Gastrocnemius medialis (tissue), 4 donors: ENCODE measurements around the gene FAM83D.

ENCODE experiments used
- CTCF ChIP-seq, 5 experiments: fragments of 450-650 bp in 3 of 5; fragments of 200-600 bp in 2 of 5; sonication (generic) in 2 of 5; IDR thresholded peaks in 4 of 5; conservative IDR thresholded peaks in 1 of 5; 1 replicate in 4 of 5; 2 replicates in 1 of 5; pipeline ENCODE4 v1.5.1; 2016 to 2019; ENCODE audit warnings: antibody characterized with exemption in 5 of 5, mild to moderate bottlenecking in 3 of 5, moderate library complexity in 3 of 5
- POLR2A ChIP-seq, 2 donors: fragments of 450-650 bp; IDR thresholded peaks; one replicate each; pipeline ENCODE4 v1.6.1; 2017; ENCODE audit warnings: antibody characterized with exemption in 2 of 2, mild to moderate bottlenecking in 2 of 2, moderate library complexity in 2 of 2

DNA sequence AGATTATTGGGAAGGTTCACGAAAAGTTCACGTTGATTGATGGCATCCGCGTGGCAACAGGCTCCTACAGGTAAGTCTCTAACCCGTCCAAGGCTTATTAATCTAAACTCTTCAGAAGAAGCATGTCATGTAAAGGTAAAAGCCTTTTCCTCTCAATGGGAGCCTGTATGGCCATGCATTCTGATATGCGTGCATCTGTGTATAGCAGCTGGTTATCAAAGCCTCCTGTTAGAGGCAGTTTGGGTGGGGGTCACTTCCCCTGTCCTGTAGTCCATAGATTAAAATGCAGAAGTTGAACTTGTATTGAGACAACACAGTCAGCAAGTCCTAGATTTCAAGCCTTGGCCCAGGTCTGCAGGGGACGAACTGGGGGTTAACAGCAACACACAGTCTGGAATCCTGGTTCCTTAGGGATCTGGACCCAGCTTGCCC lies 21.7 kb downstream of the FAM83D start:
- no peak for TF ChIP-seq CTCF (IDR thresholded peaks at IDR 0.05 in 4 of 5, conservative IDR thresholded peaks at IDR 0.05 in 1 of 5)
- TF ChIP-seq POLR2A (IDR thresholded peaks at IDR 0.05): no peak
